HUES64 (cell line): ENCODE data around the gene RAB20.
"Not testable (repeated sequence)": the region's sequence is repeated elsewhere in the genome, so short reads cannot be mapped to it uniquely, and the experiment has no call there.

Experiments
- H3K27ac ChIP-seq: 2 replicates; pipeline ENCODE4 v1.7.0; 2013; ENCODE audit warnings: low read depth, low read length, inconsistent platforms
- H3K27me3 ChIP-seq: 2 replicates; pipeline ENCODE4 v1.6.1; 2013; ENCODE audit warnings: mild to moderate bottlenecking, low read length; ENCODE audit not compliant: insufficient read depth
- H3K36me3 ChIP-seq: 2 replicates; pipeline ENCODE4 v1.6.1; 2013; ENCODE audit warnings: mild to moderate bottlenecking, low read length; ENCODE audit not compliant: insufficient read depth
- H3K4me1 ChIP-seq: 2 replicates; pipeline ENCODE4 v1.6.1; 2013; ENCODE audit warnings: mild to moderate bottlenecking, low read length, moderate library complexity; ENCODE audit not compliant: insufficient read depth
- H3K4me3 ChIP-seq: 2 replicates; pipeline ENCODE4 v1.5.1; 2013; ENCODE audit warnings: mild to moderate bottlenecking, low read length, moderate library complexity
- H3K9ac ChIP-seq: 2 replicates; pipeline ENCODE4 v1.6.1; 2013; ENCODE audit warnings: mild to moderate bottlenecking, low read depth, low read length
- H3K9me3 ChIP-seq: 2 replicates; pipeline ENCODE4 v1.6.1; 2013; ENCODE audit warnings: low read depth, low read length; ENCODE audit not compliant: insufficient read depth
- WGBS: fragments of 150-250, 120-280 bp; methylation state at CpG from one replicate; pipeline ENCODE4 v1.1.7; 2013; ENCODE audit warnings: missing lambda C conversion rate; 5-methylcytosine and 5-hydroxymethylcytosine counted together

Gene RAB20

DNA sequence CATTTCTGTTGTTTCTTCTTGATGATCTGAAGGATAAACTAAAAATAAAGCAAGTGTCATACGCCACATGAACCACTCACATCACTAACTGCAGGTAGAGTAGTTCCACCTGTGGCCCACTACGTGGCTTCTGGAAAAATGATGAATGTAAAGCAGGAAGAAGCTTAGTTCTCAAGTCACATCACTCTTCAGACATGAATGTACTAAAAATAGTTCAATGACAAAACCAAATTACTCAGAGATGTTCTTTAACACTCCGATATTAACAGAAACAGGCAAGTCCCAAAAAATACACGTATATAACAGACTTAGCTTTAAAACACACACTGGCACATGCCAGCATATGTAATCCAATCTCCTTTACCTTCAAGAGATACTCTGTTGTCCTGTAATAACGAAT, 21.6 kb downstream of the RAB20 start:
- Histone ChIP-seq H3K36me3 (0 out of 2 replicates have a peak, but pooled peaks cover 4% of the 10 kb centered on the region), H3K4me3 (no peak overlapping the region), H3K9me3 (peaks cover 7% of the 10 kb centered on the region; the same call in 1 of the 2 replicates), H3K4me1 (no peaks in the 10 kb centered on the region), H3K27ac (no peak overlapping the region), H3K27me3 (no peaks in the 10 kb centered on the region), H3K9ac (no peak overlapping the region)
- 91% methylated on average over 4 of the region's 5 CpGs for WGBS

DNA sequence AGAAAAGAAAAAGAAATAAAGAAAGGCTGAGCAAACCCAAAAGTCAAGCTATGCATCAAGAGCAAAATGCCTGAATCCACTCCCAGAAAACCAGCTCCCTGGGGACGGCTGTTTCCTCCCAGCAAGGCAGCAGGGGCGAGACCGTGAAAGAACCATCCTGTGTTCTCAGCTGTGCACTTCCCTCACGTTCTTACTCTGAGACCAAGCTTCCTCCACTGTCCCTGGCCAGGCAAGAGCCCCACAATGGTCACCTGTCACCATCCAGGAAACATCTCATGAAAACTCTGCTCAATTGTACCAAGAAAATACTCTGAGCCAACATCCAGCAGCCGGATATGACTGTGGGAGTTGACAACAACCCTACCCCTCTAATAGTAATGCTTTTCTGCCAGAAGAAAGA, 22.9 kb downstream of the RAB20 start:
- Histone ChIP-seq H3K4me1 (no peaks in the 10 kb centered on the region), H3K36me3 (no peaks in the 10 kb centered on the region), H3K27me3 (no peaks in the 10 kb centered on the region), H3K9ac (no peak overlapping the region), H3K27ac (no peak overlapping the region), H3K4me3 (no peak overlapping the region), H3K9me3 (no peaks in the 10 kb centered on the region)
- 72% methylated on average over 5 of the region's 5 CpGs for WGBS

DNA sequence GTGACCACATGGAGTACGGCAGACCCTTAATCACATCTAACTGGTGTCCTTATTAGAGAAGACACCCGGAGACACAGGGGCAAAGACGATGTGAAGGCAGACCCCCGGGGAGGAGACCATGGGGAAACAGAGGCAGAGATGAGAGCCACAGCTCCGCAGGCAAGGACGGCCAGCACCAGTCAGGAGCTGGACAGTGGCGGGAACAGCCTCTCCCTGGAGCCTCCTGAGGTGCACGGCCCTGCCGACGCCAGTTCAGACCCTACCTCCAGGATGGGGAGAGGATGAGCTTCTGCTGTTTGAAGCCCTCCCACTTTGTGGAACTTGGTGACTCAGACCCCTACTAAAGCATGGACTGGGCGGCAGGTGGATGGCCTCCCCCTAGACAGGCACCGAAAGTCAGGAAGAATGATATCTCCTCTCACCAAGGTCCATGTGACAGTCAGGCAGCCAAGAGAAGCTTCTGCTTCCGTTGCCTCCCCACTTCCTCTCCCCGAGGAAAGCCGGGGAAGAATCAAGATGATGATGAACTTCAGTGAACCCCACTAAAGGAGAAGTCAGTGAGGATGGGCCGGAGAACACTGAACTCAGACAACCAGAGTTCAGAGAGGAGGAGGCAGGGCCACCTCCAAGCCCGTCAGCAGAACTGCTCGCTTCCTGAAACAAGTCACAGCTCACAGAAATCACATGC, 25.4 kb downstream of the RAB20 start:
- H3K27me3 ChIP-seq, result no peaks in the 10 kb centered on the region
- H3K4me3 ChIP-seq, result no peak overlapping the region
- H3K27ac ChIP-seq, result no peak overlapping the region
- WGBS, result 92% methylated on average over 18 of the region's 18 CpGs
- no peak overlapping the region for H3K9ac ChIP-seq
- H3K36me3 ChIP-seq, result no peaks in the 10 kb centered on the region
- H3K9me3 ChIP-seq, result no peaks in the 10 kb centered on the region
- H3K4me1 ChIP-seq, result no peaks in the 10 kb centered on the region

DNA sequence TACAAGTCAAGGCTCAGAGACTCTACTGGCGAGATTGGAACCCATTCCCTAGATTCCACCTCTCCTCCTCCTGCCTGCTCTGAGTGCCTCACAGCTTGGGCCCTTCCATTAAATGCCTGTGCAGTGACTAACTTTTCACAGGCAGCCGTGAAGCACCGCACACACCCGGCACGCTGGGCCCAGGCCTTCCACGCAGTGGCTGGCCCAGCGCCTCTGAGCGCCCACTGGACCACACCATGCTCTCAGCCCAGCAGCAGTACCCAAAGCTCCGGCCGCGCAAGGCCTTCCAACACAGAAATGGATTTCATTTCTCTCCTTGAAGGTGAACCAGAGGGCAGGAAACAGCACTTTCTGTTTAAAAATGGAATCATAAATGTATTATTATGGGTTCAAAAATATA, 26.0 kb downstream of the RAB20 start:
- Histone ChIP-seq H3K27me3 (no peaks in the 10 kb centered on the region), H3K9me3 (no peaks in the 10 kb centered on the region), H3K4me1 (no peaks in the 10 kb centered on the region), H3K4me3 (no peak overlapping the region), H3K36me3 (no peaks in the 10 kb centered on the region), H3K9ac (no peak overlapping the region), H3K27ac (no peak overlapping the region)
- 94% methylated on average over 11 of the region's 11 CpGs for WGBS

DNA sequence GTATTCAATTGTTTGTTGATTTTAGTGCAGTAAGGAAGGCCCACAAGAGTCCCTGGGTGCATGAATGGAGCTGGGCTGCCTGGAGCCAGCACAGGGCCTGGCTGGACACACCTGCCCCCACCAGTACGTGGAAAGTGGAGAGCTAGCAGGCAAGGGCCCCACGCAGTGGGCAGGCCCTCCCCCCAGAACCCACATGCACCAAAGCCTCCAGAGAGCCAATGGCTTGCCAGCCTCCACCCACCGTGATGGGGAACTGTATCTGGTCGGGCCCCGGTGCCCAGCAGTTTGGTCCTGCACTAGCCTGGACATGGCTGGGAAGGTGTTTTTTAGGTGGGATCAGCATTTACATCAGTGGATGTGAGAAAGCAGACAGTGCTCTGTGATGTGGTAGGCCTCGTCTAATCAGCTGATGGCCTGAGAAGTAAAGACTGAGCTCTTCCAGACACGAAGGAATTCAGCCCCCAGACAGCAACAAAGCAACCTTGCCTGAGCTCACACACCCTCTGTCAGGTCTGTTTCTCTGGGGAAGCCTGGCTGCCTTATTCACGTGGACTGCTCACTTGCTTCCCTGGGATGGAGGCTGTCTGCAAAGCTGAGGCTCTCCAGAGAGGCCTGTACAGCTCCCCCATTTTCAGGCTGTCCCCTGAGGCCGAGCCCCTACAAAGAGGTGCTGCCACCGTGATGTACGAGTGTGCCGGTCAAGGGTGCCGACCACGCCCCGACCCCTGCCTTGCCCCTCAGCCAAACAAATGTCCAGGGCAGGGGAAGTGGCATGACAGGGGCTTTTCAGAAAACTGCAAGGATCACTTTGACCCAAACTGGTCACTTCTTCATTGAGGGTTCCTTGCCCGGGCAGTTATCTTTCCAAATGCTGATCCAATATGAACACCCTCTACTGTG, 27.5 kb downstream of the RAB20 start:
- H3K9ac ChIP-seq, result no peak overlapping the region
- 89% methylated on average over 16 of the region's 16 CpGs for WGBS

DNA sequence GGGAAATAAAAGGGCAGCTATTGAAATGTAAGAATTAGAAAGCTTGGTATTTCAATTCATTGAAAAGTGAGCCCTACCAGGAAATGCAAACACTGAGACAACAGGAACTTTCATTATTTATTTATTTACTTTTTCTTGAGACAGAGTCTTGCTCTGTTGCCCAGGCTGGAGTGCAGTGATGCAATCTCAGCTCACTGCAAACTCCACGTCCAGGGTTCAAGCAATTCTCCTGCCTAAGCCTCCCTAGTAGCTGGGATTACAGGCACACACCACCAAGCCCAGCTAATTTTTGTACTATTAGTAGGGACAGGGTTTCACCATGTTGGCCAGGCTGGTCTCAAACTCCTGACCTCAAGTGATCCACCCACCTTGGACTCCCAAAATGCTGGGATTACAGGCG, 29.3 kb downstream of the RAB20 start:
- H3K36me3 ChIP-seq, H3K27ac ChIP-seq, H3K9me3 ChIP-seq, H3K4me3 ChIP-seq, H3K9ac ChIP-seq, H3K27me3 ChIP-seq, H3K4me1 ChIP-seq: not testable (repeated sequence)
- 92% methylated on average over 2 of the region's 2 CpGs for WGBS

More for the DNA sequence above, 27.5 kb downstream of the RAB20 start:
- no peak overlapping the region for H3K4me3 ChIP-seq
- H3K4me1 ChIP-seq, result no peaks in the 10 kb centered on the region
- no peaks in the 10 kb centered on the region for H3K9me3 ChIP-seq
- H3K27me3 ChIP-seq, result no peaks in the 10 kb centered on the region
- no peak overlapping the region for H3K27ac ChIP-seq
- H3K36me3 ChIP-seq, result no peaks in the 10 kb centered on the region

DNA sequence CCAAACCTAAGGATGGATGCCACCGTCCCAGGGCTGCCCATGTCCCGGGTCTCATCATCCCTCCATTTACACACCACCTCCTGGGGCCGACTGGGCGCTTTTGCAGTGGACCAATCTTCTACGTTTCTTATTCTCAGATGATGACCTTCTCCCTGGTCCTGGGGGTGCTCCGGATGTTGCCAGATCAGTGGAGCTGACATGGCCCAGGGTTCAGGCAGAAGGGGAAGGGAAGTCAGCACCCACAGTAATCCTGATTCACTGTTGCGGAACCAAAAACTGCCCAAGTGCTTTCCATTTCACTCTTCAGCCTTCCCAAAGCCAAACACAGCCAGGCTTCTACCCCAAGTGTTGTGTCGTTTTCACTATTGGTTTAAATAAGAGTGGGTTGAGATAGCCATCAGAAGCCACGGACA, 29.8 kb downstream of the RAB20 start:
- H3K27me3 ChIP-seq, result no peaks in the 10 kb centered on the region
- 91% methylated on average over 9 of the region's 9 CpGs for WGBS
- no peaks in the 10 kb centered on the region for H3K36me3 ChIP-seq

DNA sequence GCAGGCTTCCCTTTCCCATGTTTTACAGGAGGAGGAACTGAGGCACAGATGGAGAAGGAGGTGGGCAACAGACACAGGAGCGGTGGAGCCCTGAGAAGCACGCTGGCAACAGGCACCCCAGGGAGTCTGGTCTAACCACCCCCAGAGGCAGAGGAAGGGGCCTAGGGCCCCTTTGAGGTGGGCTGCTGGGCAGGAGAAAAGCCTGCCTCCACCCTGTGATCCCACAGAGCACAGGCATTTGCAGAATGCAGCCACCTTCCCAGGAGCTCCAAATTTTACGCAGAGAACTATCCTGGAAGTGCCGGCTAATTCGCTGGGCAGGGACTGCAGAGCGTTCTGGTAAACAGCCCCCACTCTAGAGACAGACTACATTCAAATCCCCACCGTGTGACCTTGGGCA, 30.4 kb downstream of the RAB20 start:
- 91% methylated on average over 7 of the region's 7 CpGs for WGBS
- Histone ChIP-seq H3K9me3 (no peaks in the 10 kb centered on the region), H3K4me1 (peaks cover 9% of the 10 kb centered on the region), H3K27me3 (no peaks in the 10 kb centered on the region), H3K36me3 (no peaks in the 10 kb centered on the region), H3K9ac (no peak overlapping the region), H3K27ac (no peak overlapping the region), H3K4me3 (no peak overlapping the region)

More for the DNA sequence above, 29.8 kb downstream of the RAB20 start:
- H3K9me3 ChIP-seq, result no peaks in the 10 kb centered on the region
- no peak overlapping the region for H3K9ac ChIP-seq
- no peak overlapping the region for H3K4me3 ChIP-seq
- H3K4me1 ChIP-seq, result peaks cover 9% of the 10 kb centered on the region
- no peak overlapping the region for H3K27ac ChIP-seq

DNA sequence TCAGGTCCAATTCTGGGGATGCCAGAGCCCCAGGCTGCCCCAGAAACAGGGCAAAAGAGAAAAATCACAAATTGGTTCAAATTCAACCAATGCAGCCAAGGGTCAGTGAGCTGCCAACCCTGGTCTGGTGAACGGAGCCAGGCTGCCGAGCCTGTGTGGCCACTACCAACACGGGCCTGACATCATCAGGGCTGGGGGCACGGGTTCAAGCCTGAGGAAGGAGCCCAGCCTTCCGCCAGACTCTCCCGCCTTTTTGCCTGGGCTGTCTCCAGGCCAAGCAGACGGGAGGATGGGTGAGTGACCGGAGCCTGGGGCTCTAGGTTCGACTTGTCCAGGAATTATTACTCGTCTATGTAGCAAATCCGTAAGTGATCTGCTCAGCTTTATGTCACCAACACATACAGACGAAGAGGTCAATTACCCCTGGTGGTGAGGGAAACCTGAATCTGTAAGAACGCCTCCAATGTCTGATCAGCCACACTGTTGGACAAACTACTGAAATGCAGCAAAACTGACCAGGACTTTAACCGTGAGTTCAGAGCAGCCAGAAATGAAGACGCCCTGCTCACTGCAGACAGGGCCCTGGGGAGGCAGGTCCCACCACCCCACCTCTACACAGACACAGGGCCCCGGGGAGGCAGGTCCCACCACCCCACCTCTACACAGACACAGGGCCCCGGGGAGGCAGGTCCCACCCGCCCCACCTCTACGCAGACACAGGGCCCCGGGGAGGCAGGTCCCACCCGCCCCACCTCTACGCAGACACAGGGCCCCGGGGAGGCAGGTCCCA, 31.8 kb downstream of the RAB20 start:
- Histone ChIP-seq H3K27me3 (no peaks in the 10 kb centered on the region), H3K36me3 (no peaks in the 10 kb centered on the region), H3K4me3 (no peak overlapping the region), H3K9me3 (no peaks in the 10 kb centered on the region), H3K9ac (no peak overlapping the region), H3K4me1 (peaks cover 9% of the 10 kb centered on the region), H3K27ac (no peak overlapping the region)
- 91% methylated on average over 16 of the region's 23 CpGs for WGBS

DNA sequence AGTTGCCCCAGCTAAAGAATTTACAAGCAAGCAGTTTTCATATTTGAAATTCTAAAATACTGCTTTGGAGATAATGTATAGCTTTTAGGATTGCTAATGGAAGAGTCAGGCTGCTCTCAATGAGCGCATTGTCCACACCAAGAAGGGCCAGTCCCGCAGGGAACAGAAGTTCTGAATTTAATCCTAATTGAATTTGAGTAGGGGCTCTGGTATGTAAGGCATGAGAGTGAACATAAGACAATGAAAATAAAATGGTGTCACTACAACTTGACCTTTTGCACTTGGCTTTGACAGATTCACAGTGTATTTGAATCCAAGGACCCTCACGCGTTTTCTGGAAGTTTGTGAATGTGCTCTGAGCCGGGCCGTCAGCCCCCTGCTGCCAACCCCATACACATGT, 32.6 kb downstream of the RAB20 start:
- WGBS, result 83% methylated on average over 6 of the region's 6 CpGs
- Histone ChIP-seq H3K4me1 (peaks cover 9% of the 10 kb centered on the region), H3K27ac (no peak overlapping the region), H3K4me3 (no peak overlapping the region), H3K27me3 (no peaks in the 10 kb centered on the region), H3K9me3 (no peaks in the 10 kb centered on the region), H3K9ac (no peak overlapping the region), H3K36me3 (peaks cover 2% of the 10 kb centered on the region; the same call in 1 of the 2 replicates)

DNA sequence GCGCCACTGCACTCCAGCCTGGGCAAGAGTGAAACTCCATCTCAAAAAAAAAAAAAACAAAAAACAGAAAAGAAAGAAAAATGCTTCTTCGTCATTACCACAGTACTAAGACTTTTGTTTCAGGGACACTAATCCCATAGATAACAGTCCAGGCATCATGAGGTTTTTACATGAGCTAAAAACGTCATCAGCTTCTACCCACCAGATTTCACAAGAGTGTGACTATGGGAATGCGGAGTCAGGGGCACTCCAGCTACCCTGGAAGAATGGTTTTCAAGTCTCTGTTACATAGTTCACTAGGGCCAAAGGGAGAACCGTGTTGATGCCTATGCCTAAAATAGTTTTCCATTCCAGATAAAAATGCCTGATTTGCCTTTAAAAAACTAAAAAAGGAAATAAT, 33.2 kb downstream of the RAB20 start:
- Histone ChIP-seq H3K9me3 (no peaks in the 10 kb centered on the region), H3K4me1 (peaks cover 9% of the 10 kb centered on the region)
- 94% methylated on average over 5 of the region's 5 CpGs for WGBS

More for the DNA sequence above, 33.2 kb downstream of the RAB20 start:
- Histone ChIP-seq H3K27ac (no peak overlapping the region), H3K9ac (no peak overlapping the region), H3K36me3 (peaks cover 8% of the 10 kb centered on the region), H3K4me3 (no peak overlapping the region), H3K27me3 (no peaks in the 10 kb centered on the region)
